Activated naive CD8-positive, alpha-beta T cell treated with anti-CD3 and anti-CD28 coated beads, Interleukin-2, amount 50 U/mL, for 24 hours (primary cell): ENCODE data around the gene MCF2L.

Experiments
- ATAC-seq: fragments of 150-1000 bp; cut with Tn5 transposase; one replicate; pipeline ENCODE4 v1.10.0; 2021
- DNase-seq: peaks from one replicate; pipeline ENCODE4 v3.0.0; 2021
- H3K27ac Mint-ChIP-seq: one replicate; pipeline ENCODE4 v1.8.0; 2021; ENCODE audit warnings: mild to moderate bottlenecking, mixed read lengths
- H3K27me3 Mint-ChIP-seq: one replicate; pipeline ENCODE4 v1.8.0; 2021; ENCODE audit warnings: mixed read lengths
- H3K36me3 Mint-ChIP-seq: one replicate; pipeline ENCODE4 v1.8.0; 2021; ENCODE audit warnings: low read depth, mixed read lengths
- H3K4me1 Mint-ChIP-seq: one replicate; pipeline ENCODE4 v1.8.0; 2021; ENCODE audit warnings: mixed read lengths
- H3K4me3 Mint-ChIP-seq: one replicate; pipeline ENCODE4 v1.8.0; 2021; ENCODE audit warnings: mild to moderate bottlenecking, moderate library complexity, mixed read lengths
- H3K9me3 Mint-ChIP-seq: one replicate; pipeline ENCODE4 v1.8.0; 2021; ENCODE audit warnings: mixed read lengths

MCF2L gene

GRCh38 chr13:113118261-113119021 is 149.4 kb downstream of the MCF2L start:
- Mint-ChIP-seq H3K27me3 (no peaks in the 10 kb centered on the region), H3K36me3 (no peaks in the 10 kb centered on the region), H3K9me3 (no peaks in the 10 kb centered on the region), H3K4me3 (no peak overlapping the region), H3K27ac (no peak overlapping the region), H3K4me1 (no peaks in the 10 kb centered on the region)
- no peak for ATAC-seq
- DNase-seq = no peak

DNA sequence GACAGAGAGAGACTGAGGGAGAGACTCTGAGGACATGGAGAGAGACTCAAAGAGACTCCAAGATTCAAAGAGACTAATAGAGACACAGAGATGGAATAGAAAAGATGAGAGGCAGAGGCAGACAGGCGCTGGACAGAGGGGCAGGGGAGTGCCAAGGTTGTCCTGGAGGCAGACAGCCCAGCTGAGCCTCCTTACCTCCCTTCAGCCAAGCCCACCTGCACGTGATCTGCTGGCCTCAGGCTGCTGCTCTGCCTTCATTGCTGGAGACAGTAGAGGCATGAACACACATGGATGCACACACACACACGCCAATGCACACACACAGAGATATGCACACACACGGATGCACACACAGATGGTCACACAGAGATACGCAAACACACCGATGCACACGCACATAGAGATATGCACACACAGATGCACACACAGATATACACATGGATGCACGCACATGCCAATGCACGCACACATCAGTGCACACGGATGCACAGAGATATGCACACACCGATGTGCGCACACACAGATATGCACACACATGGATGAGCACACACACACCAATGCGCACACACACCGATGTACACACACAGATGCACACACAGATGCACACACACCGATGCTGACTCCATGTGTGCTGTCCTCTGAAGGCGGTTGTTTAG is 150.3 kb downstream of the MCF2L start:
- Mint-ChIP-seq H3K27ac (no peak overlapping the region), H3K4me1 (no peaks in the 10 kb centered on the region), H3K9me3 (no peaks in the 10 kb centered on the region), H3K27me3 (no peaks in the 10 kb centered on the region), H3K4me3 (no peak overlapping the region), H3K36me3 (no peaks in the 10 kb centered on the region)
- ATAC-seq = no peak
- no peak for DNase-seq

DNA sequence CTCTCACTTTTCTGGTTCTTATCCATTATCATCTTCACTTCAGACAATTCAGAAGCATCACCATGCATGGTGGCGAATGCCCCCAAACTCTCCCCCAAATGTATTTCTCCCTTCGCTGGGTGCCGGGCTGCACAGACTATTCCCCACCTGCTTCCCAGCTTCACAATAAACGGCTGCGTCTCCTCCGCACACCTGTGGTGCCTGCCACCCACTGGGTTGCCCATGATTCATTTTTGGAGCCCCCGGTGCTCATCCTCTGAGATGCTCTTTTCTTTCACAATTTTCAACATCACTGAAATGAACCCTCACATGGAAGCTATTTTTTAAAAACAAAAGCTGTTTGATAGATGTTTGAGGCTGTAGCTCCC is 150.8 kb downstream of the MCF2L start:
- ATAC-seq (no peak), DNase-seq (no peak)
- Mint-ChIP-seq H3K9me3 (no peaks in the 10 kb centered on the region), H3K27ac (no peak overlapping the region), H3K4me3 (no peak overlapping the region), H3K36me3 (no peaks in the 10 kb centered on the region), H3K27me3 (no peaks in the 10 kb centered on the region), H3K4me1 (no peaks in the 10 kb centered on the region)

DNA sequence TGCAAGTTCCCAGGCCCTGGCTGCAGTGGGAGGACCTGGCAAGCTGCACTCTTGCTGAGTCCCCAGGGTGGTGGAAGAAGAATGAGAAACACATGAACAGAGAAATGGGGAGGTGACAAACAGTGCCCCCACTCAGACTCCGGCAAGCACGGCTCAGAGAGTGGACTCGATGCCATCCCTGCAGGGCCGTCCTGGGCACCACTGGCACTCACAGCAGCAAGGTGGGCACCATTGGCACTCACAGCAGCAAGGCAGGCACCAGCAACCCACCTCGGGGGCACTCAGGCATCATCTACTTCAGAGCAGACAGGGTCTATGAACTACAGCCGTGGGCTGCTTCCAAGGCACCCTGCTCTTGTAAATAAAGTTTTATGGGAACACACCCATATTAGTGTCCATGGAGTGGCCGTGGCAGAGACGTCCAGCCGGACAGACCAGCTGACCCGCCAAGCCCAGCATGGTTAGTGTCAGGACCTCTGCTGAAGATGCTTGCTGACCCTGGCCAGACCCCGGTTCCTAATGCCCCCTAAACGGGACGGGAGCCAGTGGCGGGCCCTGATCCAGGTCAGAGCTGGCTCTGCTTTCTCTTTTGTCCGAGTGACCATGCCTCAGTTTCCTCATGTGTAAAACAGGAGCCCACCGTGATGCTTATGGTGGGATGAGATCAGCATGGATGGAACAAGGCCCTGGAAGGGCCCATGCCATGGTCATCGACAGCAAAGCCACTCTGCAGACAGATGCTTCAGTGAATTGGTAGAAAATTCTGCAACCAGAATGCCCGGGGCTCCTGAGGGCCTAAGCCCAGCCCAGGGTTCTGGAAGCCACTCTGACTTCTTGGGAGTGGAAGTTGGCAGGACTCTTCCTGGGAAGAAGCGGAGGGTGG is 151.5 kb downstream of the MCF2L start:
- no peaks in the 10 kb centered on the region for H3K4me1 Mint-ChIP-seq
- no peaks in the 10 kb centered on the region for H3K36me3 Mint-ChIP-seq
- H3K9me3 Mint-ChIP-seq = no peaks in the 10 kb centered on the region
- DNase-seq = no peak
- no peaks in the 10 kb centered on the region for H3K27me3 Mint-ChIP-seq
- no peak overlapping the region for H3K4me3 Mint-ChIP-seq
- no peak for ATAC-seq
- no peak overlapping the region for H3K27ac Mint-ChIP-seq

GRCh38 chr13:113121183-113121927 is 152.3 kb downstream of the MCF2L start:
- Mint-ChIP-seq H3K4me3 (no peak overlapping the region), H3K9me3 (no peaks in the 10 kb centered on the region), H3K4me1 (no peaks in the 10 kb centered on the region), H3K27ac (no peak overlapping the region), H3K36me3 (no peaks in the 10 kb centered on the region), H3K27me3 (peaks cover 2% of the 10 kb centered on the region)
- ATAC-seq = no peak
- DNase-seq = no peak

- Mint-ChIP-seq H3K9me3 (no peaks in the 10 kb centered on the region), H3K4me3 (no peak overlapping the region), H3K36me3 (no peaks in the 10 kb centered on the region), H3K27me3 (peaks cover 7% of the 10 kb centered on the region), H3K4me1 (no peaks in the 10 kb centered on the region), H3K27ac (no peak overlapping the region)
- DNase-seq (no peak), ATAC-seq (no peak)
Measured at GRCh38 chr13:113121928-113122471, 153.0 kb downstream of the MCF2L start.

- no peaks in the 10 kb centered on the region for H3K9me3 Mint-ChIP-seq
- no peaks in the 10 kb centered on the region for H3K4me1 Mint-ChIP-seq
- no peak within 1 kb of the TSS for H3K4me3 Mint-ChIP-seq
- peaks cover 12% of the 10 kb centered on the region for H3K27me3 Mint-ChIP-seq
- DNase-seq (no peak), ATAC-seq (no peak)
- H3K36me3 Mint-ChIP-seq = no peaks in the 10 kb centered on the region
- no peak within 1 kb of the TSS for H3K27ac Mint-ChIP-seq
Measured at GRCh38 chr13:113122550-113123225, 153.7 kb downstream of the MCF2L start, which contains the start of gene F10. Gene F10, plus strand, starts transcription at chr13:113122799. Its CDS starts 57 bp downstream, at chr13:113122856.

DNA sequence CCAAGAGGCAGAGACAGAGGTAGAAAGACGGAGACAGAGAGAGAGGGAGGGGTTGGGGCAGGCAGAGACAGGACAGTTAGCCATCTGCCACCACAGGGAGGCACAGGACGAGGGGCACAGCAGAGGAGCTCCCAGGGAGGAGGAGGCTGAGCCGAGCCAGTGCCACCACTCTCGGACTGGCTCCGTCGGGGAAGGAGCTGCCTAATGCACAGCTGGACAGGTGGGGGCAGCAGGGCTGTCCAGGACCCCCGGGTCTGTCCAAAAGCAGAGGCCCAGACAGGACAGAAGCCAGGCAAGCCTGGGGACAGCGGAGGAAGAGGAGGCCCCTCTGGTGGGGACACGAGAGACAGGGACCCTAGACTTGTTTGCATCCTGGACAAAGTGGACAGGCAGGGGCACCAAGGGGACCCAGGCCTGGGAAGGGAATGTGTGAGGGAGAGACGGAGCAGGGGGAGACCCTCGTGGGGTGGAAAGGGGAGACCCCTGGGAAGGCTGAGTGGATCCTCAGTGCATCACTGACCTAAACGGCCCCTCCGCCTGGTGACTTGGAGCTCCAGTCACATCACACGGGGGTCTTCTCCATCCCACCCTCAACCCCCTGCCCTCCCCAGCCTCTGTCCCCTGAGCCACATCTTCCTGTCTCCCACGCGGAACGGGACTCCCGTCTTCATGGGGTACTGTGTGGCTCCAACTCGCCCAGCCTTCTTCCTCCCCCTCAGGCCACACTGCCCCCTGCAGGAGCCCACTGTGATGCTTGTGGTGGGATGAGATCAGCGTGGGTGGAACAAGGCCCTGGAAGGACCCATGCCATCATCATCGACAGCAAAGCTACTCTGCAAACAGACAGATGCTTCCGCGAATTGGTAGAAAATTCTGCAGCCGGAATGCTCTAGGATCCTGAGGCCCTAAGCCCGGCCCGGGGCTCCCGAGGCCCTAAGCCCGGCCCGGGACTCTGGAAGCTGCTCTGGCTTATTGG is 154.5 kb downstream of the MCF2L start:
- H3K4me3 Mint-ChIP-seq = no peak overlapping the region
- H3K36me3 Mint-ChIP-seq = no peaks in the 10 kb centered on the region
- ATAC-seq = no peak
- peaks cover 17% of the 10 kb centered on the region for H3K27me3 Mint-ChIP-seq
- no peak overlapping the region for H3K27ac Mint-ChIP-seq
- DNase-seq = no peak
- no peaks in the 10 kb centered on the region for H3K4me1 Mint-ChIP-seq
- no peaks in the 10 kb centered on the region for H3K9me3 Mint-ChIP-seq

DNA sequence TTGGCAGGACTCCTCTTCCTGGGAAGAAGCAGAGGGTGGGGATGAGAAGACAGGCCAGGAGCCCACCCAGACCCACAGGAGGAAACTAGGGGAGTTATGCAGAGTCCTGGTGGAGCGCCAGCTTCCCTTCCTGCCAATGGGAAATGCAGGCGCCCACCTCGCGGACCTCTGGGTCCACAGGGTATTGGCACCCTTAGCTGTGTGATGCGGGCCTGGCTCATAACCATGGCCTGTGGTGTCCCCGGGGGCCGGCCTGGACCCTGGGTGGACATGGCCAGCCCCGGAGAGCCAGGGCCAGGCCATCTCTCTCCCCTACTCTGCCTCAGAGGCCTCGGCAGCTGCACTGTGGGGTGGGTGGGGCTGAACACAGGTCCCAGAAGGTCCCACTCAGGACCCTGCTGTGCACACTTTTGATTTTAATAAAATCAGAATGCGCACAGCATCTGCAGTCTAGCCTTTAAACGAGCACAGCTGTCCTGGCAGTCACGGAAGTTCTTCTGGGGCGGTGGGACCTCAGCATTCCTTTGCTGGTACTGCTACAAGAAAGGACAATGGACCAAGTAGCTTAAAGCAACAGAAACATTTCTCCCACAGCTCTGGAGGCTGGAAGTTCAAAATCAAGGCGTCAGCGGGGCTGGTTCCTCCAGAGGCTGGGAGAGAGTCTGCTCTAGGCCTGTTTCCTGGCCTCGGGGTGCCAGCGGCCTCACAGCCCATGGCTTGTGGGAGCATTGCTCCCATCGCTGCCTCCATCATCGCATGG is 155.4 kb downstream of the MCF2L start:
- no peaks in the 10 kb centered on the region for H3K9me3 Mint-ChIP-seq
- no peak for ATAC-seq
- no peaks in the 10 kb centered on the region for H3K36me3 Mint-ChIP-seq
- DNase-seq = no peak
- H3K27me3 Mint-ChIP-seq = peaks cover 26% of the 10 kb centered on the region
- H3K27ac Mint-ChIP-seq = no peak overlapping the region
- H3K4me1 Mint-ChIP-seq = peaks cover 2% of the 10 kb centered on the region
- H3K4me3 Mint-ChIP-seq = no peak overlapping the region

- Mint-ChIP-seq H3K36me3 (no peaks in the 10 kb centered on the region), H3K4me3 (no peak overlapping the region), H3K27ac (no peak overlapping the region), H3K27me3 (peaks cover 28% of the 10 kb centered on the region), H3K4me1 (peaks cover 2% of the 10 kb centered on the region), H3K9me3 (no peaks in the 10 kb centered on the region)
- ATAC-seq (no peak), DNase-seq (no peak)
Measured at GRCh38 chr13:113125506-113126264, 156.7 kb downstream of the MCF2L start.

DNA sequence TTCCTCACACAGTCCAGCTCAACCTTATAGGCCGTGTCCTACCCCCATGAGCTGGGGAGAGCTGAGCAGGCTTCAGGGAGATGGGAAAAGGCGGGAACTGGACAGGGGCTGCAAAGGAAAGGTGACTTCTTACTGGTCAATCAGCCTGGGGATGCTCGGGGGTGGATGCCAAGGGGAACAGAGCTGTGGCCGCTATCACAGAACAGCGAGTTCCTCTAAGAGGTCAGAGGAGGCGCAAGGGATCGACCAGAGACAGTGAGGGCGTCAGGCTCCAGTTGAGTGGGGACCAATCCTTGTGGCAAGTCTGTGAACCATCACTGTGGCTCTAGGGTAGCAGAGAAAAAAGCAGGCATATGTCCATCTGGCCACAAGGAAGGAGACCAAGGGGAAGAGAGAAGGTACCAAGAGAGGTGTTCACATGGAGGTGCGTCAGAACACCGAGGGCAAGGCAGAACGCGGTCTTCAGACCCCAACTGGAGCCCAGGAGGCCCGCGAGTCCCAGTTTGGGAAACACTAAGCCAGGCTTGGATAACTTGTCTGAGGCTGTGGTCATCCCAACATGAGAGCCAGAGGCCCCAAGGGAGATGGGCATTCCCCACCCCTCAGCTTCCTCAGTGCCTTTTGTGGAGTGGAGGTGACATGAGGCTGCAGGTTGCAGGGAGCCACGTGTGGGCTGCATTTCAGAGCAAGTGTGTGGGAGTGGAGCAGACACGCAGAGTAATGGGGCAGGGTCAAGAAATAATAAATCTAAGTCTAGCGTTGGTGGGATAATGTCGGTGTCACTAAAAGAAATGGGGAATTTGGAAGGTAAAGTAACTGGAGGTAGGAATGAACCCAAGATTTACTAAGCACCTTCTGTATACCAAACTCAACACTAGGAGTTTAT is 157.5 kb downstream of the MCF2L start:
- Mint-ChIP-seq H3K4me1 (peaks cover 2% of the 10 kb centered on the region), H3K4me3 (no peak overlapping the region), H3K36me3 (no peaks in the 10 kb centered on the region), H3K27me3 (peaks cover 32% of the 10 kb centered on the region), H3K9me3 (no peaks in the 10 kb centered on the region), H3K27ac (peak overlapping the region; percentile 6)
- ATAC-seq = no peak
- no peak for DNase-seq
